GM21423 (cell line): Measurements from ENCODE around the gene HS6ST2.

Source experiments
- ATAC-seq: cut with Tn5 transposase; IDR thresholded peaks from one replicate; pipeline ENCODE4 v1.9.1; 2021; ENCODE audit warnings: mild to moderate bottlenecking, moderate library complexity; ENCODE audit not compliant: unreplicated experiment

HS6ST2 gene

GRCh38 chrX:132689612-132690563, 268.5 kb downstream of the HS6ST2 start:
- no peak for ATAC-seq

DNA sequence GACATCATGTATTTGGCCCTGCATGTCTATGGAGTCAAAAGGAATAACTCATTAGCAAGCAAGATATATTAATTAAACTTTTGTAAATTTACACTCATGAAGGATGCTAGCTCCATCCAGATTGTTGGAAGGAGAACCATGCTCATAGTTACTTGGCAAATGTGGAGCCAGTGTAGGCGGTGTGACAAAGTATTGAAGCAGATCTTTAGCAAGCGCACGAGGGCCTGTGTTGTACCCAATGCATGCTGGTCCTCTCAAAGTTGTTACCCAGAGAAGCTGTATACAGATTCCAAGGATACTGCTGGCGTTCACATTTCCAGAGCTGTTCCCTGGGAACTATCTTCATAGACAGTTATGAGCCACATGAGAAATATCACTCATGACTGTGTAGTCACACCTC, 273.2 kb downstream of the HS6ST2 start:
- no peak for ATAC-seq

- peak; percentile 69 for ATAC-seq
Observed at GRCh38 chrX:132677233-132677716, 281.2 kb downstream of the HS6ST2 start.

GRCh38 chrX:132676561-132677186, 281.8 kb downstream of the HS6ST2 start:
- ATAC-seq: peak; percentile 40

DNA sequence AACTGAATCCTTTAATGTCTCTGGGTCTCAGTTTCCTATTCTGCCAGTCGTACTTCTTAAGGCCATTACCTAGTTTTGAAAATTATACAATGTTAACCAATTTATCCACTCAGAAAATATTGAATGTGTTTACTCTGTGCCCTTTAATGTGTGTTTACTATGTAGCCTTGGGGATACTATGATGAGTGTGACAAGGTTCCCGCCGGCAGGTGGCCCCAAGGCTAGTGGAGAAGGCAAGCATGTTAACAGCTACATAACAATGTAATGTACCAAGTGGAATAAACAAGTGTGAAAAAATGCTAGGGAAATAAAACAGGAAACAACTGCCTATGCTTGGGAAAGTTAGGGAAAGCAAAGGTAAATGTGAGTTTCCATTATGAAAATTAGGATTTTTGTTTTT, 282.3 kb downstream of the HS6ST2 start:
- ATAC-seq: no peak

DNA sequence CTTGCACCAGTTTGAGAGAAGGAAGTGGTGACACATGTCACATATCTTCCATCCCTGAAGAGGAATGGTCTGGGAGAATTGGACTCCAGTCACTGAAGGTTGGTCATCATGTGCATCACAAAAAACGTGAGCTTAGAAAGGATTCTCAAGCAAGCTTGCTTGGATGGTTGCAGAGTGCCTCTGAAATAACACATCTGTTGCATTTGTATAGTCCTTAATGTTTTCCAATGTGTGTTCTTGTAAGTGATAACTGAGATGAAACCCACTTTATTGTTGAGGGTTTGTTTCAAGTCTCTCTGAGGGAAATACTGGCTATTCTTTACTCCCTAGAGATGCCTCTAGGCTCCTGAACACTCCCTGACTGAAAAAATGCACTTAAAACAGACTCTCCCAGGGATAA, 285.1 kb downstream of the HS6ST2 start:
- ATAC-seq: no peak

DNA sequence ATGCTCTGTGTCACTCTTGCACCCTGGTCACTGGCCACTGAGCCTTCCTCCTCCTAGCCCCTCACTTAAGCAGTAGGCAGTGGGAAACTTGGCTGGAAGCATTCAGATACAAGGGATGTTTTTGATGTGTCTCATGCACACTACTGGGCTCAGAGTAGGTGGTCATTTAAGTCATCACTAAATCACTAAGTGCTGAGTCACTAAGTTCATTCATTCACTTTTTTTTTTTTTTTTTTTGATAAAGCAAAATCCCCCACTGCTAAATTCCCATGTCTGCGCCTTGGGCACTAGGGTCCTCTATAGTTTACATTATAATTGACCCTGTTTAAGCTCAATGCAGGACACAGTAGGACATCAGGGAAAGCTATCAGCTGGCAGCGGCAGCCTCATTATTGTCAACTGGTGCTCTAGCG, 287.2 kb downstream of the HS6ST2 start:
- ATAC-seq: no peak

DNA sequence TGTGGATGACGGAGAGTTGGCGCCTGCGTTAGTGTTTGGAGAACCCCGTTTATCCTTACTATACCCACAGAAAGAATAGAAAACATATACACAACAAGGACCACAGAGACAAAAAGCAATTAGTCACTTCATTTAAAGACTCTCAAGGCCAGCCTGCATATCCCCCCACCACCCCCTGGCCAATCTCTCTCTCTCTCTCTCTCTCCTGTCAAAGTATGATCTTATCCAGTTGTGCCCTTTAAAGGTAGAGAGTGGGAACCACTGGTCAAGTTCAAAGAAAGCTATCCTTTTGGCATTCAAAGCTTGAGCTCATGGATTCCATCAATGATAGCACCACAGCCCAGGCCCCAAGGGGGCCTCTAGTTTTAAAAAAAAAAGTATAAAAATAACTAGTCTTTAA, 289.3 kb downstream of the HS6ST2 start:
- no peak for ATAC-seq

GRCh38 chrX:132668178-132668577, 290.3 kb downstream of the HS6ST2 start:
- no peak for ATAC-seq

DNA sequence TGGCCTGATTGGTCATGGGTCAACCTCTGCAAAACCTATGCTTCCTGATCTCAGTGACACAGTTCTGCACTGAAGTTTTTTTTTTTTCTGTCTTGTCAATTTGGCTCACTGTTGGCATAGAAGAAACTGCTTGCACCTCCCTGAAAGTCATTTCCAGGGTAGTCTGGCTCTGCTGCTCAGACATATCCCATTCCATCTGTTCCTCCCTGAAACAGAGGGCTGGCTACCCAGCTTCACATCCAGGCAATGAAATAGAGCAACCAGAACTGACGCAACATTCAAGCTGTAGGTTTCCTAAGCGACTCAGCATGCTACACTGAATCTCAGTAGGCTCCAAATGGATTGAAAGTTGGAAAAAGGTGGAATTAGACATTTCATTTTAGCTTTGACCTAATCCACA, 292.8 kb downstream of the HS6ST2 start:
- ATAC-seq: no peak

DNA sequence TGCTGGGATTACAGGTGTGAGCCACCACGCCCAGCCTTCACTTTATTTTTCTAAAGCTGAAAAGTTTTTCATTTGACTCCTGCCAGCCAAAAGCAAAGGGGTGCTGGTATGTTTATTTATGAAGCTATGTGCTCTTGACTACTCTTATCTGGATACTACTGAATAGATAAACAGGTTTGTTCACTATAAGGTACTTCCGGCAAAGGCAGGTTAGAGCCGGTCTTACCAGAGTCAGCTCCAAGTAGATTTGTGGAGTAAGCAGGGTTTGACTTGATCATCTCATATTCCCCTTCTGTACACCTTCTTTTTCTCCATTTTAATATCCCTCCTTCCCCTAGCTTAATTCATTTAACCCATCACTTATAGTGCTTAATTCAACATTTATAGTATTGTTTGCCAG, 294.2 kb downstream of the HS6ST2 start:
- ATAC-seq: no peak

DNA sequence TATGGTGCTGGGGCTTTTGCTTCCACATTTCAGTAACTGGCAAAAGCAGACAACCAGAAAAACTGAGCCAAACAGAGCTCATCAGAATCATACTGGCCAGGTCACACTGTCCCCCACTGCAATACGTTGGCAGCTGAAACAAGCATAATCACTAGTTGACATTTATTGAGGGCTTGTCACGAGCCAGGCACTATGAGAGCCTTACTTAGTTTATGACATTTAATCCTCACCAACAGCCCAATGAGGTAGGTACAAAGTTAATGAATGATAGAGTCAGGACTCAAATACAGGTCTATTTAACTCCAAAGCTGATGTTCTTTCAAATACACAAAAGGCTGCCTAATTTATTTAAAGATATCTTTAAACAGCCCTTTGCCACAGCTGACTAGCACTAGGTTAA, 295.6 kb downstream of the HS6ST2 start:
- no peak for ATAC-seq

GRCh38 chrX:132657876-132658275, 300.6 kb downstream of the HS6ST2 start:
- no peak for ATAC-seq

DNA sequence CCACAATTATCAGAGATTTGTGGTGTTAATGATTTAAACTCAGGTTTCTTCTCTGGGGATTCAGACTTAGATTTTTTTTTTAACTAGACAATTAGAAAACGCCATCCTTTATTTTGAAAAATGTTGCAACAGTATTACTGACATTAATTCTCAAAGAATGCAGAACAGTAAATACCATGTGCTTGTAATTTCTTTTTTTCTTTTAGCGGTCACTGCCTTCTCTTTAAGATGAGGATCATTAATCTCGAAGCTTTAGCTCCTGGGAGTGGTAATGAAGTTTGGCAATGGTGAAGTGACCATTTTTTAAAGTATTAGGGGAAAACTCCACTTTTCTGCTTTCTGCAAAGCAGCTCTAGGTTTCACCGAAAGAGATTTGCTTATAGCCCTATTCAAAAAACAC, 305.6 kb downstream of the HS6ST2 start:
- no peak for ATAC-seq

GRCh38 chrX:132651421-132652086, 306.9 kb downstream of the HS6ST2 start:
- ATAC-seq: no peak

DNA sequence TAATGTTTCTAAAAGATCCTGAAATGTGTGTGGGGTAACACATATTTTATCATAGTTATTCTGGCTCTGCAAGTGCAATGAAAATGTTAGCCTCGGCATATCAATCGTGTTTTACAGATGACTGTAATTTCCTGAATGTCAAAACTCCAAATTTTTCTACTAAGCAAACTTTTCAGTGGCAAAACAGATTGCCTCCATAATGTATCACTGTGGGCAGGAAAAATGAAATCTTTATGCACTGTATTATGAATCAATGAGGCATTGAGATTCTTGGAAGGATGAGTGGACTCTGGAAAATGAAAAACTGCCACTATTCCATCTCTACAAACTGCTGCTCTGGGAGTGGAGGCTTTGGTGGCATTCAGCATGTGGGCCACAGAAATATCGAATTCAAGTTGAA, 309.5 kb downstream of the HS6ST2 start:
- ATAC-seq: no peak

DNA sequence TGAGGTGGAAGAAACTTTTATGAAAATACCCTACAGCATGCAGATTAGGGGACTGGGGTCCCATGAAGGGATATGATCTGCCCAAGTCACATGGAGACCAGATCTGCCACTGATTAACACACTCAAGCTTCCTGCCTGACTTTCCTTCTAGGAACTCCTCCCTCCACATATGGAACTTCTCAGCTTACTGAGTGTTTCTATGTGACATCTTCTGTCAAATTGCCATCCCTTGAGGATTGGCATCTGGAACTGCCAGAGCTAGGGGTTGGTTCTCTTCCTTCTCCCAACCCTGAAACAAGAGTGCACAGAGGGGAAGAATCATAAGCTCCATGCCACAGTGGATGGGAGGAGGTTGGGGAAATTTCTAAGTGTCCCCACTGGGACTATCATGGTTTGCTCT, 319.0 kb downstream of the HS6ST2 start:
- no peak for ATAC-seq

- ATAC-seq: no peak
Observed at GRCh38 chrX:132638313-132638712, 320.1 kb downstream of the HS6ST2 start.

DNA sequence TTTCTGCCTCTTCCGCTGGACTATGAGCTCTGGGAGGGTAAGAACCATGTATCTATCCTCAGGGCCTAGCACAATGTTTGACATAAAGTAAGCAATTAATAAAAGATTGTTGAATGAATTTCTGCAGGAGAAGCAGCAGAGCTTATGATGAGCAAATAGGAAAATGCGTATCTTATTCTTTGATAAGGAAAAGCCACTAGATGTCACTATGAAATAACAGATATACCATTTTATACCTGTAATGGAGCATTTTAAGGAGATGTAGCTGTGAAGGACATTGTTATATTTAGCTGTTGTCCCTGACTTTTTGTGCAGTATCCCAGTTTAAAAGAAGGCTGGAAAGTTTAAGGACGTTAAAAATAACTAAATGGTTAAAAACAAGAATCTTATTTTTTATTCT, 322.3 kb downstream of the HS6ST2 start:
- no peak for ATAC-seq

- ATAC-seq: no peak
Observed at GRCh38 chrX:132634521-132634920, 323.9 kb downstream of the HS6ST2 start.

GRCh38 chrX:132631579-132632232, 326.7 kb downstream of the HS6ST2 start:
- no peak for ATAC-seq
